ENCODE data around the gene OIP5.
A peak's percentile ranks its signal among the peaks of the same experiment; 100 is the strongest.

OIP5 gene

GRCh38 chr15:41283653-41284426, 48.6 kb downstream of the OIP5 start:
- TF ChIP-seq REST (IDR thresholded peaks at IDR 0.05; ENCODE audit: insufficient read depth in 1 of 2, low read depth in 2 of 2, low read length in 2 of 2) (peak; percentile 21 to 68; a peak in 1 of 4 replicates), SIN3A (IDR thresholded peaks at IDR 0.05; ENCODE audit: borderline replicate concordance, insufficient read depth, low read length) (peak; percentile 18; the same call in 1 of the 2 replicates), TAF1 (IDR thresholded peaks at IDR 0.05; ENCODE audit: borderline replicate concordance, insufficient read depth, low read length) (peak; percentile 94), POLR2AphosphoS5 (IDR thresholded peaks at IDR 0.05; ENCODE audit: low read depth, low read length) (peak; percentile 95), FOXP2 (optimal IDR thresholded peaks at IDR 0.05; ENCODE audit: borderline replicate concordance, extremely low read depth, extremely low read length, insufficient read depth) (peak; percentile 62)

- TF ChIP-seq REST (IDR thresholded peaks at IDR 0.05; ENCODE audit: insufficient read depth in 1 of 2, low read depth in 2 of 2, low read length in 2 of 2) = no peak
- TF ChIP-seq FOXP2 (optimal IDR thresholded peaks at IDR 0.05; ENCODE audit: borderline replicate concordance, extremely low read depth, extremely low read length, insufficient read depth) = no peak
- TF ChIP-seq TAF1 (IDR thresholded peaks at IDR 0.05; ENCODE audit: borderline replicate concordance, insufficient read depth, low read length) = no peak
- no peak for TF ChIP-seq SIN3A (IDR thresholded peaks at IDR 0.05; ENCODE audit: borderline replicate concordance, insufficient read depth, low read length)
- no peak for TF ChIP-seq POLR2AphosphoS5 (IDR thresholded peaks at IDR 0.05; ENCODE audit: low read depth, low read length)
Observed at GRCh38 chr15:41281236-41281635, 51.2 kb downstream of the OIP5 start.

GRCh38 chr15:41279535-41280283, 52.7 kb downstream of the OIP5 start:
- no peak for TF ChIP-seq POLR2AphosphoS5 (IDR thresholded peaks at IDR 0.05; ENCODE audit: low read depth, low read length)
- TF ChIP-seq REST (IDR thresholded peaks at IDR 0.05; ENCODE audit: insufficient read depth in 1 of 2, low read depth in 2 of 2, low read length in 2 of 2) = no peak
- no peak for TF ChIP-seq FOXP2 (optimal IDR thresholded peaks at IDR 0.05; ENCODE audit: borderline replicate concordance, extremely low read depth, extremely low read length, insufficient read depth)
- no peak for TF ChIP-seq SIN3A (IDR thresholded peaks at IDR 0.05; ENCODE audit: borderline replicate concordance, insufficient read depth, low read length)
- no peak for TF ChIP-seq TAF1 (IDR thresholded peaks at IDR 0.05; ENCODE audit: borderline replicate concordance, insufficient read depth, low read length)

- TF ChIP-seq TAF1 (IDR thresholded peaks at IDR 0.05; ENCODE audit: borderline replicate concordance, insufficient read depth, low read length) = no peak
- TF ChIP-seq REST (IDR thresholded peaks at IDR 0.05; ENCODE audit: insufficient read depth in 1 of 2, low read depth in 2 of 2, low read length in 2 of 2) = no peak
- TF ChIP-seq FOXP2 (optimal IDR thresholded peaks at IDR 0.05; ENCODE audit: borderline replicate concordance, extremely low read depth, extremely low read length, insufficient read depth) = no peak
- no peak for TF ChIP-seq SIN3A (IDR thresholded peaks at IDR 0.05; ENCODE audit: borderline replicate concordance, insufficient read depth, low read length)
- no peak for TF ChIP-seq POLR2AphosphoS5 (IDR thresholded peaks at IDR 0.05; ENCODE audit: low read depth, low read length)
Observed at GRCh38 chr15:41278319-41278718, 54.1 kb downstream of the OIP5 start.
